K562 treated with DMSO at 1 percent for 24 hours (cell line): Measurements from ENCODE around the gene SAG. TPM values are rescaled to one million over a fixed set of nuclear protein-coding genes. Genes with fewer than 3 reads are reported as not detected.

ENCODE experiments used
- total RNA-seq: library from RNA; unstranded; fragments of 300-600 nt; gene quantifications from 2 replicates; pipeline ENCODE4 v1.2.3, GENCODE V29; 2022; ENCODE audit warnings: low read depth; ENCODE audit not compliant: insufficient read depth

SAG gene
- 0.05 TPM in 1 of 2 replicates, not detected in the other for total RNA-seq

DNA sequence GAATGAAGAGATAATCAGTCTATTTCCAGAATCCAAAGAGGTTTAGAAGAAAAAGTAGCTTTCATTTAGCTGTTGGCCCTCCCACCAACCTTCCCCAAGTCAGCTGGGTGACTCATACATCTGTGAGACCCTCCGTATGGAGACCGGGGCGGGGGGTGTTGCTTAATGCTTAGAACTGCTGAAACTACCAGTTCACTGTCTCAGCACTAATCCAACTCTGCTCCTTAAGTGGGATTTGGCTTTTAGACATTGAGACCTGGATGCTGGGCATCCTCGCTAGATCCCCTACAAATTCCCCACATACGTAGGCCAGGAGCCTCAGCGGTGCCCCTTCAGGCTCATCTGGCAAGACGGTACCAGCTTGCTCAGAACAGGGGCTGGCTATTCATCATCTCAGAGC lies at the start of gene SAG:
SAG (plus strand) TSS at position 252 of the 400 bp plus-strand sequence. CDS start 1,374 bp downstream, outside the sequence.

DNA sequence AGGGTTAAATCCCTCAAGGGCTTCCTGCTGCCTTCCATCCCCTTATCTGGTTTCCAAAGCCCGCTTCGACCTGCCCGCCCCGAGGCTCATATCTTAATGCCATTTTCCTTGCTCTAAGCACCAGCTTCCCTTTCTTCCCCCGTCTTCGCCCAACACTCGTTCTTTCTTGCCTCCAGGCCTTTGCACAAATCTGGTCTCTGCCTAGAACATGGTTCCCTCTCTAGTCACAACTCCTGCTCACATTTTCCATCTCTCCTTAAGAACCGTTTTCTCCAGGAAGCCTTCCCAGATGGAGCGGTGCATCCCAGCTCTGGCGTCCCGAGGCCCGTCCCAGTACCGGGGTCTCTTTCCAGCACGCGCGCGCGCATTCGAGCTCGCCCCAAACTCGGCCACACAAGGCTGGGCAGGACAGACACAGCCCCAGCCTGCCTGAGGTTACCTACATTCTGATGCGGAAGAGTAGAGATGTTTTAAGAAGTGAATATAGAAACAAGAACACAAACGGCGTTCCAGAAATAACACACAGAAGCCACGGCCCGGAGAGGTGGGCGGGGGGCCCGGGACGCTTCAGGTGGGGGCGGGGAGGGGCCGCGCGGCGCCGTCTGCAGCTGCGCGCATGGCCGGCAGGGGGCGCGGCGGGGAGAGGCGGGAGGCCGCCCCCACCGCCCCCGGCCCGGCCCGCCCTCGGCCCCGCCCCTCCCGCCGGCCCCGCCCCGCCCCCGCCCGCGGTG lies 46.3 kb downstream of the SAG start, which contains the start of gene DGKD:
DGKD (plus strand) TSS at position 726 of the 731 bp plus-strand sequence. CDS start 25 bp downstream, outside the sequence.

Other genes starting within 250 kb of the SAG start
- gene INPP5D, start 247.5 kb upstream of the SAG start, total RNA-seq, result 7.4 and 7.9 TPM in 2 replicates
- 11.4 and 12.0 TPM in 2 replicates for gene ATG16L1, start 56.1 kb upstream of the SAG start, total RNA-seq
- gene DGKD, start 46.7 kb downstream of the SAG start, total RNA-seq, result 13.5 TPM in 2 replicates